GM18508 (cell line): Measurements from ENCODE around the gene SNCAIP.
A peak's percentile ranks its signal among the peaks of the same experiment; 100 is the strongest.

Experiments
- ATAC-seq: cut with Tn5 transposase; IDR thresholded peaks from one replicate; pipeline ENCODE4 v1.9.1; 2021; ENCODE audit warnings: moderate number of reproducible peaks; ENCODE audit not compliant: insufficient read depth, unreplicated experiment

The SNCAIP gene

GRCh38 chr5:122311961-122312590 is at the start of gene SNCAIP:
Gene SNCAIP, plus strand, starts transcription at chr5:122312237. Its CDS starts 78,898 bp downstream, at chr5:122391135.
- ATAC-seq, result no peak

GRCh38 chr5:122263352-122264030 is 48.5 kb upstream of the SNCAIP start:
- ATAC-seq, result no peak

GRCh38 chr5:122264610-122265009 is 47.4 kb upstream of the SNCAIP start:
- ATAC-seq, result no peak

- ATAC-seq, result no peak
Measured at GRCh38 chr5:122267185-122267584, 44.9 kb upstream of the SNCAIP start.

- ATAC-seq, result no peak
Measured at GRCh38 chr5:122273696-122274095, 38.3 kb upstream of the SNCAIP start.

- ATAC-seq, result no peak
Measured at GRCh38 chr5:122283592-122283991, 28.4 kb upstream of the SNCAIP start.

GRCh38 chr5:122286541-122286940 is 25.5 kb upstream of the SNCAIP start:
- no peak for ATAC-seq

GRCh38 chr5:122287101-122287500 is 24.9 kb upstream of the SNCAIP start:
- ATAC-seq, result no peak

- ATAC-seq, result no peak
Measured at GRCh38 chr5:122291000-122291901, 20.8 kb upstream of the SNCAIP start.

GRCh38 chr5:122292332-122292731 is 19.7 kb upstream of the SNCAIP start:
- no peak for ATAC-seq

- no peak for ATAC-seq
Measured at GRCh38 chr5:122295138-122295537, 16.9 kb upstream of the SNCAIP start.

GRCh38 chr5:122296871-122297270 is 15.2 kb upstream of the SNCAIP start:
- ATAC-seq, result no peak

- ATAC-seq, result peak; percentile 82
Measured at GRCh38 chr5:122297587-122298298, 14.3 kb upstream of the SNCAIP start.

GRCh38 chr5:122300374-122300773 is 11.7 kb upstream of the SNCAIP start:
- ATAC-seq, result no peak

- no peak for ATAC-seq
Measured at GRCh38 chr5:122301016-122301415, 11.0 kb upstream of the SNCAIP start.

GRCh38 chr5:122304471-122305215 is 7.4 kb upstream of the SNCAIP start:
- no peak for ATAC-seq

GRCh38 chr5:122306461-122306860 is 5.6 kb upstream of the SNCAIP start:
- ATAC-seq, result no peak

GRCh38 chr5:122310889-122311288 is 1.1 kb upstream of the SNCAIP start:
- no peak for ATAC-seq

GRCh38 chr5:122311497-122311960 is 508 bp upstream of the SNCAIP start:
- no peak for ATAC-seq
